BJ (cell line): ENCODE data around the gene CBFB. TPM values are rescaled to one million over a fixed set of nuclear protein-coding genes. Genes with fewer than 3 reads are reported as not detected.
"Not testable (repeated sequence)": the region's sequence is repeated elsewhere in the genome, so short reads cannot be mapped to it uniquely, and the experiment has no call there.

Experiments
- CTCF ChIA-PET: fragments of 350-600 bp; formaldehyde crosslinking; extraction: SDS; loops from one replicate; lab custom pipeline; 2021; ENCODE audit warnings: antibody characterized with exemption, inconsistent platforms; lab: Yijun Ruan, JAX
- POLR2A ChIA-PET: fragments of 300-600 bp; sonication (Branson Sonifier 250); formaldehyde crosslinking; extraction: SDS; loops from one replicate; lab custom pipeline; 2021; ENCODE audit warnings: antibody characterized with exemption; lab: Charles Lee
- DNase-seq: peaks from one replicate; pipeline ENCODE4 v3.0.0-alpha.2; 2011; ENCODE audit warnings: low read depth
- H3K27me3 ChIP-seq: 2 replicates; pipeline ENCODE4 v1.6.0; 2011; ENCODE audit warnings: low read length; ENCODE audit not compliant: control insufficient read depth, insufficient read depth
- H3K36me3 ChIP-seq: 2 replicates; pipeline ENCODE4 v1.5.1; 2011; ENCODE audit warnings: low read length; ENCODE audit not compliant: control insufficient read depth, insufficient read depth
- H3K4me3 ChIP-seq: 2 replicates; pipeline ENCODE4 v1.5.1; 2011; ENCODE audit warnings: low read depth, mild to moderate bottlenecking, control low read depth, low read length
- CTCF ChIP-seq: IDR thresholded peaks from 2 replicates; pipeline ENCODE4 v1.5.1; 2011; ENCODE audit warnings: low read depth, mild to moderate bottlenecking, control low read depth, inconsistent platforms, low read length, moderate library complexity; ENCODE audit not compliant: insufficient read depth
- polyA plus RNA-seq: library from polyadenylated mRNA; depleted of rRNA; stranded (reverse); fragments of >200 nt; gene quantifications from 2 replicates; pipeline ENCODE4 v1.2.3, GENCODE V29; 2011

CBFB gene
- polyA plus RNA-seq, 1 experiment: 14.7 TPM

- POLR2A ChIA-PET: no interaction called here
- DNase-seq: no peak
- Histone ChIP-seq H3K27me3 (no peaks in the 10 kb centered on the region), H3K4me3 (no peak overlapping the region), H3K36me3 (no peaks in the 10 kb centered on the region; the same call in 1 of the 2 replicates)
- no peak for TF ChIP-seq CTCF
- CTCF ChIA-PET: interaction anchor here (0.6 to 2.1 kb wide), 4 partner anchors 11 to 44 kb away, joined by 3 to 6 read pairs (median 4); no protein-coding TSS in a partner anchor
Observed at GRCh38 chr16:67116388-67117311, 87.7 kb downstream of the CBFB start.

DNA sequence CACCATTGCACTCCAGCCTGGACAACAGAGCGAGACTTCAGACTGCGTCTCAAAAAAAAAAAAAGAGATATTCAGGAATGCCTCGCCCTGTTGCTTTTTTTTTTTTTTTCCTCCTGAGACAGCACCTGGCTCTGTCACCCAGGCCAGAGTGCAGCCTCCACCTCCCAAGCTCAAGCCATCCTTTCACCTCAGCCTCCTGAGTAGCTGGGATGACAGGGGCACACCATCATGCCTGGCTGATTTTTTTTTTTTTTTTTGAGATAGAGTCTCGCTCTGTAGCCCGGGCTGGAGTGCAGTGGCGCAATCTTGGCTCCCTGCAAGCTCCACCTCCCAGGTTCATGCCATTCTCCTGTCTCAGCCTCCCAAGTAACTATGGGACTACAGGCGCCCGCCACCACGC is 88.8 kb downstream of the CBFB start:
- no peak for TF ChIP-seq CTCF
- no peak for DNase-seq
- ChIA-PET CTCF (no interaction called here), POLR2A (no interaction called here)
- no peaks in the 10 kb centered on the region for H3K27me3 ChIP-seq
- H3K4me3 ChIP-seq: no peak overlapping the region
- H3K36me3 ChIP-seq: peaks cover 3% of the 10 kb centered on the region; the same call in 1 of the 2 replicates

DNA sequence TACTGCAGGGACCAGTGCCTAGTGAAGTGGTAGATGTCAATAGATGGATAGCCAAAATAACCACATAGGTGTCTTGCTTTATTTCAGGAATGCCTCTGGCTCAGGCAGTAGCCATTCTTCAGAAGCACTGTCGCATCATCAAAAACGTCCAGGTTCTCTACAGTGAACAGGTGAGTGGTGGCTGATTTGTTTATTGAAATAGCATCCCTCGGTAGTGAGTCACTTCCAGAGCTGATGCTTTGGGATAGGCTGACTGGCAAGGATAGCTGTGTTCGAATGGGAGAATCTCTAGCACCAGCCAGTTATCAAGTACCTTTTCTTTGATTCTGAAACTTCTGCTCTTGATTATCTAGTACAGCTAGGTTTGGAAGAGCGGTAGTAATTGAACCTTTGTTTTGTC is 91.1 kb downstream of the CBFB start:
- CTCF ChIA-PET: interaction anchor here (0.8 to 1.3 kb wide), 5 partner anchors 10 to 102 kb away, joined by 3 to 4 read pairs (median 4); no protein-coding TSS in a partner anchor
- DNase-seq: no peak
- Histone ChIP-seq H3K36me3 (peaks cover 4% of the 10 kb centered on the region; the same call in 1 of the 2 replicates), H3K4me3 (no peak overlapping the region), H3K27me3 (no peaks in the 10 kb centered on the region)
- no peak for TF ChIP-seq CTCF
- POLR2A ChIA-PET: no interaction called here

- H3K4me3 ChIP-seq, H3K27me3 ChIP-seq, DNase-seq, H3K36me3 ChIP-seq, POLR2A ChIA-PET, CTCF ChIA-PET: not testable (repeated sequence)
Observed at GRCh38 chr16:67122799-67123198, 93.8 kb downstream of the CBFB start.

DNA sequence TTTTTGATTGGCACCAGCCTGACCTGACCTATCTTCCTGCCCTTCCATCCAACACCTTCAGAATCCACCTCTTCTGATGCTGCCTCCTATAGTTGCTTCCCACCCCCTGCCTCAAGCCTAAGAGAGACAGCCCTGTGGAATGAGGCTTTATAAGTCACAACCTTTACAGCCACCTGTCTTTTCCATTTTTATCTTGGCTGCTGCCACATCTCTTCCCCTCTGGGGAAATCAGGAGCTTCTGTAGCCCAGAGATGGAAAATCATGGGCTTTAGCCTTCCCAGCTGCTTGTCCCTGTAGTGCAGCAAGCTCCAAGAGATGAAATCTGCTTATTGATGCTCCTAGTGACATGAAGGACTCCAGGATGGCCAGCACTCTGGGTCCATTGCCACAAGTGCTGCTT is 99.5 kb downstream of the CBFB start:
- Histone ChIP-seq H3K4me3 (no peak overlapping the region), H3K27me3 (no peaks in the 10 kb centered on the region), H3K36me3 (peaks cover 2% of the 10 kb centered on the region; the same call in 1 of the 2 replicates)
- no peak for TF ChIP-seq CTCF
- CTCF ChIA-PET: interaction anchor here (0.7 to 2.7 kb wide), 6 partner anchors 9 to 150 kb away, joined by 3 to 12 read pairs (median 5); partner anchors contain the start of gene B3GNT9
- DNase-seq: no peak
- POLR2A ChIA-PET: no interaction called here
